ENCODE results near the gene SZT2. TPM values are rescaled to one million over a fixed set of nuclear protein-coding genes. Genes with fewer than 3 reads are reported as not detected.

Gene SZT2
- total and polyA plus RNA-seq, 12 donors, result 8.6 to 44.0 (median 26.0) TPM

DNA sequence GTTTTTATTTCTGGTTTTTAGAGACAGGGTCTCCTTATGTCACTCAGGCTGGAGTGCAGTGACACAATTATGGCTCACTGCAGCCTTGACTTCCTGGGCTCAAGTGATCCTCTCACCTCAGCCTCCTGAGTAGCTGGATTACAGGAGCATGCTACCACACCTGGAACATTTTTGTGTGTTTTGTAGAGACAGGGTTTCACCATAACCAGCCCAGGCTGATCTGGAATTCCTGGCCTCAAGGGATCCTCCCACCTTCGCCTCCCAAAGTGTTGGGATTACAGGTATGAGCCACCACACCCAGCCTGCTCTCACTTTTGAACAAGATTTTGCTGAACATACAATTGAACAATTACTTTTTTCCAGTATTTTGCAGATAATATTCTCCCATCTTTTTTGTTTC is 88.0 kb downstream of the SZT2 start:
- TF ChIP-seq, protein P1, sequence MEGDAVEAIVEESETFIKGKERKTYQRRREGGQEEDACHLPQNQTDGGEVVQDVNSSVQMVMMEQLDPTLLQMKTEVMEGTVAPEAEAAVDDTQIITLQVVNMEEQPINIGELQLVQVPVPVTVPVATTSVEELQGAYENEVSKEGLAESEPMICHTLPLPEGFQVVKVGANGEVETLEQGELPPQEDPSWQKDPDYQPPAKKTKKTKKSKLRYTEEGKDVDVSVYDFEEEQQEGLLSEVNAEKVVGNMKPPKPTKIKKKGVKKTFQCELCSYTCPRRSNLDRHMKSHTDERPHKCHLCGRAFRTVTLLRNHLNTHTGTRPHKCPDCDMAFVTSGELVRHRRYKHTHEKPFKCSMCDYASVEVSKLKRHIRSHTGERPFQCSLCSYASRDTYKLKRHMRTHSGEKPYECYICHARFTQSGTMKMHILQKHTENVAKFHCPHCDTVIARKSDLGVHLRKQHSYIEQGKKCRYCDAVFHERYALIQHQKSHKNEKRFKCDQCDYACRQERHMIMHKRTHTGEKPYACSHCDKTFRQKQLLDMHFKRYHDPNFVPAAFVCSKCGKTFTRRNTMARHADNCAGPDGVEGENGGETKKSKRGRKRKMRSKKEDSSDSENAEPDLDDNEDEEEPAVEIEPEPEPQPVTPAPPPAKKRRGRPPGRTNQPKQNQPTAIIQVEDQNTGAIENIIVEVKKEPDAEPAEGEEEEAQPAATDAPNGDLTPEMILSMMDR (IDR thresholded peaks at IDR 0.05), result no peak
- ATAC-seq, result no peak

DNA sequence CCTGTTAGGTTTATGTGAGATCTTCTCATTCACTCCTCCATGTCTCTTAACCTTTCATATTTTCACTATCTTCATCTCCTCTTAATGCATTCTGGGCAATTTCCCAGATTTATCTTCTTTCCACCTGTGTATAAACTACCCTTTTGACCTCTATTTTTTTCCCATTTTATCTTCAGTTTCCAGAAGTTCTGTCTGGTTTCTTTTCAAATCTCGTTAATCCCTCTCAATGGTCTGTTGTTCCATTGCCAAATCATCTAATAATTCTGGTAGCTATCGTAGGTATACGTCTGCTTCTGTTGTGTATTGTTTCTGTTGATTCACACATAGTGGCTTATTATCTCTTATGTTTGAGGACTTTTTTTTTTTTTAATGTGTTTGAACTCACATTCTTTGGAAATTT is 89.7 kb downstream of the SZT2 start:
- WGBS, 2 donors, result 73 to 75% methylated on average over 3 of the region's 3 CpGs
- H3K36me3 ChIP-seq, result no peaks in the 10 kb centered on the region
- no peak for ATAC-seq
- DNase-seq, result no peak
- peaks cover 0 to 9% (median 0%) of the 10 kb centered on the region in 9 donors for H3K4me1 ChIP-seq
- H3K27me3 ChIP-seq, result no peaks in the 10 kb centered on the region
- no peak overlapping the region for H3K27ac ChIP-seq
- TF ChIP-seq, protein P1 (IDR thresholded peaks at IDR 0.05), result no peak
- H3K9me3 ChIP-seq, result no peaks in the 10 kb centered on the region
- no peak overlapping the region for H3K4me3 ChIP-seq
- intact Hi-C loops (cut with DNase I), result no loop called here

More for the DNA sequence above, 88.0 kb downstream of the SZT2 start:
- WGBS, 2 donors, result 90 to 96% methylated on average over 1 of the region's 1 CpG
- H3K4me1 ChIP-seq, result peaks cover 0 to 16% (median 0%) of the 10 kb centered on the region in 9 donors
- H3K36me3 ChIP-seq, result no peaks in the 10 kb centered on the region
- H3K27me3 ChIP-seq, result no peaks in the 10 kb centered on the region
- no peak for DNase-seq
- H3K27ac ChIP-seq, result no peak overlapping the region
- no peak overlapping the region for H3K4me3 ChIP-seq
- intact Hi-C loops (cut with DNase I), result no loop called here
- H3K9me3 ChIP-seq, result no peaks in the 10 kb centered on the region

DNA sequence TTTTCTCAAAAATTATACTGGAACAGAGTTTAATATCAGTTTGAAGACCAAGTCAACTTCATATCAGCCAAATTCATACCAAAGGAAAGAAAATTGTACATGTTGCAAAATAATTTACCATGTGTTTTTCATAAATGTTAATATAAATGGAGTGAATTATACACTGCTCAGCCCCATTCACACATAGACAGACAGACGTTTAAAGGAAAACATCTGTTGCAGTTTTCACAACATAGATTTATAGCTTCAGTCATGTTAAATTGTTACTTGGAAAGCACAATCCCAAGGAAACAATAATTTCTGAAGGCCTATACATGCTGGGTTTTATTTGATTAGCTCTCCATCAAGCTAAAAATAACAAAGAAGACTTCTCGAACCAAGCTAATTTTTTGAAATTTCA is 91.8 kb downstream of the SZT2 start:
- no peaks in the 10 kb centered on the region for H3K36me3 ChIP-seq
- H3K27me3 ChIP-seq, result no peaks in the 10 kb centered on the region
- intact Hi-C loops (cut with DNase I), result no loop called here
- 83 to 84% methylated on average over 2 of the region's 2 CpGs for WGBS, 2 donors
- TF ChIP-seq, protein P1 (IDR thresholded peaks at IDR 0.05), result no peak
- H3K4me3 ChIP-seq, result no peak overlapping the region
- no peak for ATAC-seq
- no peak for DNase-seq
- no peaks in the 10 kb centered on the region for H3K9me3 ChIP-seq
- peaks cover 0 to 6% (median 0%) of the 10 kb centered on the region in 9 donors for H3K4me1 ChIP-seq
- H3K27ac ChIP-seq, result no peak overlapping the region

DNA sequence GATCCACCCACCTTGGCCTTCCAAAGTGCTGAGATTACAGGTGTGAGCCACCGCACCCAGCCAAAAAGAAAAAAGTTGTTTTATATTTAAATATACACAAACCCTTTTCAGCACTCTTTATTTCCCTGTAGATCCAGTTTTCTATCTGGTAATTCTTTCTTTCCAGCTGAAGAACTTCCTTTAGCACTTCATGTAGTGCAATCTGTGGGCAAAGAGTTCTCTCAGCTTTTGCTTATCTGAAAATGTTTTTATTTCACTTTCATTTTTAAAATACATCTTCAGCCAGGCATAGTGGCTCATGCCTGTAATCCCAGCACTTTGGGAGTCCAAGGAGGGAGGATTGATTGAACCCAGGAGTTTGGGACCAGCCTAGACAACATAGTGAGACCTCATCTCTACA is 92.5 kb downstream of the SZT2 start:
- Histone ChIP-seq H3K9me3 (peaks cover 0 to 5% (median 0%) of the 10 kb centered on the region in 11 donors), H3K27ac (no peak overlapping the region), H3K36me3 (no peaks in the 10 kb centered on the region), H3K27me3 (no peaks in the 10 kb centered on the region), H3K4me1 (peaks cover 0 to 6% (median 0%) of the 10 kb centered on the region in 9 donors), H3K4me3 (no peak overlapping the region)
- ATAC-seq (no peak), DNase-seq (no peak)
- TF ChIP-seq, protein P1 (IDR thresholded peaks at IDR 0.05), result no peak
- intact Hi-C loops (cut with DNase I), result no loop called here
- WGBS, 2 donors, result 79 to 95% methylated on average over 1 of the region's 1 CpG

Data from heart right ventricle (tissue), 16 donors.